Hepatocyte (in vitro differentiated cells): Measurements from ENCODE around the gene WDR18. TPM values are rescaled to one million over a fixed set of nuclear protein-coding genes. Genes with fewer than 3 reads are reported as not detected.
A peak's percentile ranks its signal among the peaks of the same experiment; 100 is the strongest.

Experiments
- DNase-seq: peaks from one replicate; pipeline ENCODE4 v3.0.0-alpha.2; 2016; ENCODE audit warnings: low spot score
- H2AFZ ChIP-seq: fragments of 200-600 bp; sonication (generic); 2 replicates; pipeline ENCODE4 v1.6.0; 2016; ENCODE audit warnings: antibody characterized with exemption, mild to moderate bottlenecking
- H3K27ac ChIP-seq: fragments of 200-600 bp; sonication (generic); 2 replicates; pipeline ENCODE4 v1.5.1; 2016; ENCODE audit warnings: mild to moderate bottlenecking
- H3K27me3 ChIP-seq: fragments of 200-600 bp; sonication (generic); 2 replicates; pipeline ENCODE4 v1.6.1; 2016
- H3K36me3 ChIP-seq: fragments of 200-600 bp; sonication (generic); replicated peaks from 2 replicates; pipeline ENCODE4 v1.5.1; 2016; ENCODE audit warnings: low read depth; ENCODE audit not compliant: insufficient read depth
- H3K4me1 ChIP-seq: fragments of 200-600 bp; sonication (generic); 2 replicates; pipeline ENCODE4 v1.5.1; 2016; ENCODE audit warnings: mild to moderate bottlenecking, moderate library complexity; ENCODE audit not compliant: insufficient read depth
- H3K4me2 ChIP-seq: fragments of 200-600 bp; sonication (generic); 2 replicates; pipeline ENCODE4 v1.6.0; 2016
- H3K4me3 ChIP-seq: fragments of 200-600 bp; sonication (generic); 2 replicates; pipeline ENCODE4 v1.5.1; 2016; ENCODE audit warnings: mild to moderate bottlenecking
- H3K79me2 ChIP-seq: fragments of 200-600 bp; sonication (generic); 2 replicates; pipeline ENCODE4 v1.6.0; 2017; ENCODE audit warnings: mild to moderate bottlenecking
- H3K9me2 ChIP-seq: fragments of 200-600 bp; sonication (generic); replicated peaks from 2 replicates; pipeline ENCODE4 v1.6.0; 2017; ENCODE audit warnings: mild to moderate bottlenecking; ENCODE audit not compliant: insufficient read depth
- H3K9me3 ChIP-seq: fragments of 200-600 bp; sonication (generic); 2 replicates; pipeline ENCODE4 v1.5.1; 2016; ENCODE audit warnings: low read depth, mild to moderate bottlenecking
- H4K20me1 ChIP-seq: fragments of 200-600 bp; sonication (generic); 2 replicates; pipeline ENCODE4 v1.6.0; 2016; ENCODE audit warnings: mild to moderate bottlenecking; ENCODE audit not compliant: insufficient read depth, poor library complexity, severe bottlenecking
- EZH2 ChIP-seq: fragments of 200-600 bp; sonication (generic); IDR thresholded peaks from 2 replicates; pipeline ENCODE4 v1.6.1; 2016; ENCODE audit warnings: antibody characterized with exemption, mild to moderate bottlenecking, borderline replicate concordance
- EZH2phosphoT487 ChIP-seq: fragments of 200-600 bp; sonication (generic); IDR thresholded peaks from one replicate; pipeline ENCODE4 v1.6.1; 2018; ENCODE audit warnings: antibody characterized with exemption, mild to moderate bottlenecking, low read depth, moderate library complexity; ENCODE audit not compliant: unreplicated experiment, severe bottlenecking
- WGBS: methylation state at CpG from one replicate; pipeline ENCODE4 v1.1.6; 2016; ENCODE audit warnings: low lambda C conversion rate; ENCODE audit errors: missing lambda C conversion rate; 5-methylcytosine and 5-hydroxymethylcytosine counted together
- polyA plus RNA-seq: library from polyadenylated mRNA; unstranded; fragments of >200 nt; fragmentation: Nextera tagmentation; extraction: Ambion mirVana; gene quantifications from 2 replicates; pipeline ENCODE4 v1.2.1, GENCODE V29; 2016
- total RNA-seq: library from RNA; depleted of rRNA; stranded (reverse); fragments of >200 nt; gene quantifications from 2 replicates; pipeline ENCODE4 v1.2.3, GENCODE V29; 2014
- TF ChIP-seq, protein P1 (sequence below): fragments of 200-600 bp; sonication (generic); IDR thresholded peaks from 2 replicates; pipeline ENCODE4 v1.5.1; 2016; ENCODE audit warnings: antibody characterized with exemption, mild to moderate bottlenecking; ENCODE audit not compliant: poor library complexity

The WDR18 gene
- total and polyA plus RNA-seq, 2 experiments from 2014 or later: 60.0 to 169 TPM

GRCh38 chr19:979318-979741 lies 4.8 kb upstream of the WDR18 start:
- H3K9me3 ChIP-seq: no peaks in the 10 kb centered on the region
- no peaks in the 10 kb centered on the region for H3K9me2 ChIP-seq
- no peaks in the 10 kb centered on the region for H3K27me3 ChIP-seq
- H3K27ac ChIP-seq: peak overlapping the region; percentile 48
- no peak overlapping the region for H3K4me3 ChIP-seq
- H3K79me2 ChIP-seq: peaks cover 6% of the 10 kb centered on the region
- H3K36me3 ChIP-seq: no peaks in the 10 kb centered on the region
- peak; percentile 43 for DNase-seq
- TF ChIP-seq, protein P1, sequence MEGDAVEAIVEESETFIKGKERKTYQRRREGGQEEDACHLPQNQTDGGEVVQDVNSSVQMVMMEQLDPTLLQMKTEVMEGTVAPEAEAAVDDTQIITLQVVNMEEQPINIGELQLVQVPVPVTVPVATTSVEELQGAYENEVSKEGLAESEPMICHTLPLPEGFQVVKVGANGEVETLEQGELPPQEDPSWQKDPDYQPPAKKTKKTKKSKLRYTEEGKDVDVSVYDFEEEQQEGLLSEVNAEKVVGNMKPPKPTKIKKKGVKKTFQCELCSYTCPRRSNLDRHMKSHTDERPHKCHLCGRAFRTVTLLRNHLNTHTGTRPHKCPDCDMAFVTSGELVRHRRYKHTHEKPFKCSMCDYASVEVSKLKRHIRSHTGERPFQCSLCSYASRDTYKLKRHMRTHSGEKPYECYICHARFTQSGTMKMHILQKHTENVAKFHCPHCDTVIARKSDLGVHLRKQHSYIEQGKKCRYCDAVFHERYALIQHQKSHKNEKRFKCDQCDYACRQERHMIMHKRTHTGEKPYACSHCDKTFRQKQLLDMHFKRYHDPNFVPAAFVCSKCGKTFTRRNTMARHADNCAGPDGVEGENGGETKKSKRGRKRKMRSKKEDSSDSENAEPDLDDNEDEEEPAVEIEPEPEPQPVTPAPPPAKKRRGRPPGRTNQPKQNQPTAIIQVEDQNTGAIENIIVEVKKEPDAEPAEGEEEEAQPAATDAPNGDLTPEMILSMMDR: no peak
- TF ChIP-seq EZH2phosphoT487 (no peak), EZH2 (no peak)
- 62% methylated on average over 17 of the region's 19 CpGs for WGBS
- H2AFZ ChIP-seq: no peak overlapping the region
- no peaks in the 10 kb centered on the region for H4K20me1 ChIP-seq
- peaks cover 26% of the 10 kb centered on the region for H3K4me1 ChIP-seq
- no peak overlapping the region for H3K4me2 ChIP-seq

GRCh38 chr19:980133-980998 lies 3.8 kb upstream of the WDR18 start:
- Histone ChIP-seq H3K79me2 (peaks cover 16% of the 10 kb centered on the region), H3K27me3 (no peaks in the 10 kb centered on the region), H3K9me2 (no peaks in the 10 kb centered on the region), H4K20me1 (no peaks in the 10 kb centered on the region), H3K4me2 (peak overlapping the region; percentile 68), H3K4me1 (peaks cover 26% of the 10 kb centered on the region), H3K4me3 (no peak overlapping the region), H3K9me3 (no peaks in the 10 kb centered on the region), H3K36me3 (no peaks in the 10 kb centered on the region), H3K27ac (peak overlapping the region; percentile 60), H2AFZ (no peak overlapping the region)
- peak; percentile 64 for DNase-seq
- 27% methylated on average over 30 of the region's 32 CpGs for WGBS
- no peak for TF ChIP-seq EZH2
- TF ChIP-seq, protein P1: no peak
- no peak for TF ChIP-seq EZH2phosphoT487

DNA sequence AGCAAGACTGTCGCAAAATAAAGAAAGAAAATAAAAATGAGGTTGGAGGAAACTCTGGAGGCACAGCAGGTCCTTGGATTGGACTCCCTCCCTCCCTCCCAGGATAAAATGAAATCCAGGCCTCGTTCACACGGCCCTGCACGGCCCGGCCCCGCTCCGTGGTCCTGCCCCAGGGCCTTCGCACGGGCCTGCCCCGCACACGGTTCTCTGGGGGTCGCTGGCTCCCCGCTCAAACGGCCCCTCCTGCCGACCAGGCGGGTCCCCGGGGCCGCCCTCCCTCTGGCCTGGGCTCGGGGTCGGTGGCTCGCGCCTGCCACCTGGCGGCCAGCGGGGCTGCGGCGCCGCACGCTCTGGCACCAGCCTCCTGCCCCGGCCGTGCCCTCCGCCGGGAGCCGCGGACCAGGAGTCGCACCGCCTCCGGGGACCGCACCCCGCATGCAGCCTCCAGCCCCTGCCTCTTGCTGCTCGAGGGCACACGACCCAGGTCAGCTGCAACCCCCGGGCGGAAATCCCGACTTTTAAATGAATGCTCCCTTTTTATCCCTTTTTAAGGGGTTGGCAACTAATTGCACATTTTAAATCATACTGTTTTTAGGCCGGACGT lies 1.5 kb upstream of the WDR18 start:
- Histone ChIP-seq H3K4me1 (peaks cover 26% of the 10 kb centered on the region), H3K36me3 (no peaks in the 10 kb centered on the region), H4K20me1 (no peaks in the 10 kb centered on the region), H3K9me3 (no peaks in the 10 kb centered on the region), H3K4me2 (peak overlapping the region; percentile 99), H3K27ac (peak overlapping the region; percentile 37), H2AFZ (peak overlapping the region; percentile 83), H3K79me2 (peaks cover 16% of the 10 kb centered on the region), H3K4me3 (no peak overlapping the region), H3K9me2 (no peaks in the 10 kb centered on the region), H3K27me3 (no peaks in the 10 kb centered on the region)
- WGBS: 2% methylated on average over 44 of the region's 46 CpGs
- peak; percentile 88 for DNase-seq
- TF ChIP-seq, protein P1: peak; percentile 76
- no peak for TF ChIP-seq EZH2
